A549 (cell line): ENCODE data around the gene FAM3A. TPM values are rescaled to one million over a fixed set of nuclear protein-coding genes. Genes with fewer than 3 reads are reported as not detected.

Source experiments
- ATAC-seq, 2 experiments: fragments of 200-7000 bp in 1 of 2; fragments of >200 bp in 1 of 2; cut with Nextera tagmentation in 1 of 2; cut with Tn5 transposase in 1 of 2; 3 replicates each; pipeline versions ENCODE4 v1.8.0 to v1.9.1; 2018 to 2020; ENCODE audit warnings: mild to moderate bottlenecking in 1 of 2, moderate library complexity in 1 of 2
- CTCF ChIA-PET: fragments of 300-600 bp; sonication (Branson Sonifier 250); formaldehyde crosslinking; extraction: SDS; loops from one replicate; lab custom pipeline; 2021; ENCODE audit warnings: antibody characterized with exemption, inconsistent platforms; lab: Yijun Ruan, JAX
- POLR2A ChIA-PET: fragments of 350-600 bp; formaldehyde crosslinking; extraction: SDS; loops from one replicate; lab custom pipeline; 2021; ENCODE audit warnings: antibody characterized with exemption, inconsistent platforms; lab: Yijun Ruan, JAX
- DNase-seq, 2 experiments: peaks; one replicate each; pipeline versions ENCODE4 v3.0.0 to v3.0.0-alpha.2; 2011 to 2016; ENCODE audit warnings: low read depth in 1 of 2, low spot score in 1 of 2
- FAIRE-seq: peaks from 2 replicates; lab custom pipeline; 2011; peaks lifted over from hg19 to GRCh38; lab: Jason Lieb, UNC
- H3K27ac ChIP-seq, 2 experiments: fragments of >200 bp; sonication (Bioruptor Twin); formaldehyde crosslinking; 3 replicates each; pipeline ENCODE4 v1.5.1; 2016 to 2017
- H3K4me1 ChIP-seq: fragments of >200 bp; sonication (Bioruptor Twin); formaldehyde crosslinking; 3 replicates; pipeline ENCODE4 v1.6.1; 2016
- H3K4me2 ChIP-seq: fragments of >200 bp; sonication (Bioruptor Twin); formaldehyde crosslinking; 3 replicates; pipeline ENCODE4 v1.6.1; 2016
- H3K4me3 ChIP-seq: fragments of >200 bp; sonication (Bioruptor Twin); formaldehyde crosslinking; 3 replicates; pipeline ENCODE4 v1.5.1; 2016
- H3K9me3 ChIP-seq: fragments of >200 bp; sonication (Bioruptor Twin); formaldehyde crosslinking; 3 replicates; pipeline ENCODE4 v1.6.1; 2016
- BHLHE40 ChIP-seq: IDR thresholded peaks from 2 replicates; pipeline ENCODE4 v1.6.1; 2012; ENCODE audit warnings: low read depth, low read length, inconsistent platforms
- CEBPB ChIP-seq, 2 experiments: fragments of >200 bp in 1 of 2; sonication (Bioruptor Twin) in 1 of 2; formaldehyde crosslinking in 1 of 2; IDR thresholded peaks; 2 replicates each; pipeline ENCODE4 v1.6.1; 2012 to 2016
- CHD2 ChIP-seq: fragments of 150-350 bp; IDR thresholded peaks from 2 replicates; pipeline ENCODE4 v1.6.1; 2014; ENCODE audit warnings: low read length; ENCODE audit not compliant: partially characterized antibody
- CHD4 ChIP-seq: fragments of 200-600 bp; sonication (generic); IDR thresholded peaks from 2 replicates; pipeline ENCODE4 v1.6.1; 2016; ENCODE audit warnings: antibody characterized with exemption, mild to moderate bottlenecking, borderline replicate concordance
- EHF ChIP-seq: fragments of 250-450 bp; sonication (Bioruptor Pico); IDR thresholded peaks from 2 replicates; pipeline ENCODE4 v1.5.0; 2020; ENCODE audit warnings: mild to moderate bottlenecking
- EHMT2 ChIP-seq: fragments of 200-600 bp; sonication (generic); IDR thresholded peaks from 2 replicates; pipeline ENCODE4 v1.6.1; 2016; ENCODE audit warnings: antibody characterized with exemption, low read depth, mild to moderate bottlenecking, moderate library complexity
- FOSL2 ChIP-seq, 2 experiments: fragments of 450-650 bp in 1 of 2; fragments of >200 bp in 1 of 2; sonication (Bioruptor Twin) in 1 of 2; formaldehyde crosslinking; IDR thresholded peaks; 2 replicates each; pipeline versions ENCODE4 v1.5.0 to v1.6.1; 2016 to 2020; ENCODE audit warnings: mild to moderate bottlenecking in 1 of 2, moderate library complexity in 1 of 2
- GATA3 ChIP-seq: IDR thresholded peaks from 2 replicates; pipeline ENCODE4 v1.6.1; 2012; ENCODE audit warnings: borderline replicate concordance
- HEYL ChIP-seq: fragments of 250-450 bp; sonication (Bioruptor Pico); IDR thresholded peaks from 2 replicates; pipeline ENCODE4 v1.8.0; 2021; ENCODE audit warnings: mild to moderate bottlenecking, moderate library complexity
- HOXA7 ChIP-seq: fragments of 250-450 bp; sonication (Bioruptor Pico); IDR thresholded peaks from 2 replicates; pipeline ENCODE4 v1.5.0; 2020; ENCODE audit warnings: mild to moderate bottlenecking, moderate library complexity
- HOXB13 ChIP-seq: fragments of 250-450 bp; sonication (Bioruptor Pico); IDR thresholded peaks from 2 replicates; pipeline ENCODE4 v1.5.0; 2020; ENCODE audit warnings: low read depth, mild to moderate bottlenecking, moderate library complexity
- MYC ChIP-seq: IDR thresholded peaks from 2 replicates; pipeline ENCODE4 v1.6.1; 2012; ENCODE audit warnings: mild to moderate bottlenecking, inconsistent platforms, low read length, improper control_type of control experiment, borderline replicate concordance
- NFE2L2 ChIP-seq: fragments of 150-350 bp; conservative IDR thresholded peaks from 2 replicates; pipeline ENCODE4 v1.6.1; 2014; ENCODE audit warnings: low read length
- NPAS2 ChIP-seq: fragments of 250-450 bp; sonication (Bioruptor Pico); IDR thresholded peaks from 2 replicates; pipeline ENCODE4 v1.8.0; 2022; ENCODE audit warnings: mild to moderate bottlenecking, moderate library complexity, borderline replicate concordance
- PBX3 ChIP-seq: IDR thresholded peaks from 2 replicates; pipeline ENCODE4 v1.6.1; 2012
- POLR2A ChIP-seq: IDR thresholded peaks from 2 replicates; pipeline ENCODE4 v1.6.1; 2012; ENCODE audit warnings: mild to moderate bottlenecking, low read length
- POLR2AphosphoS2 ChIP-seq: conservative IDR thresholded peaks from 2 replicates; pipeline ENCODE4 v1.6.1; 2012; ENCODE audit warnings: low read length, improper control_type of control experiment, inconsistent platforms
- RAD21 ChIP-seq, 2 experiments: fragments of >200 bp in 1 of 2; sonication (Bioruptor Twin) in 1 of 2; formaldehyde crosslinking in 1 of 2; IDR thresholded peaks in 1 of 2; conservative IDR thresholded peaks in 1 of 2; 2 replicates in 1 of 2; 3 replicates in 1 of 2; pipeline ENCODE4 v1.6.1; 2012 to 2018; ENCODE audit warnings: inconsistent platforms in 1 of 2
- RCOR1 ChIP-seq: fragments of 150-350 bp; IDR thresholded peaks from 2 replicates; pipeline ENCODE4 v1.6.1; 2014; ENCODE audit warnings: antibody characterized with exemption, low read length, low read depth
- RFX5 ChIP-seq: fragments of 450-650 bp; IDR thresholded peaks from 2 replicates; pipeline ENCODE4 v1.7.1; 2014; ENCODE audit warnings: antibody characterized with exemption, mild to moderate bottlenecking, moderate library complexity
- SREBF2 ChIP-seq: fragments of 450-650 bp; IDR thresholded peaks from 2 replicates; pipeline ENCODE4 v1.6.1; 2014; ENCODE audit warnings: mild to moderate bottlenecking, moderate library complexity
- TFCP2L1 ChIP-seq: fragments of 250-450 bp; sonication (Bioruptor Pico); IDR thresholded peaks from 2 replicates; pipeline ENCODE4 v1.5.0; 2021; ENCODE audit warnings: mild to moderate bottlenecking
- TP53 ChIP-seq: fragments of 250-450 bp; sonication (Bioruptor Pico); IDR thresholded peaks from 2 replicates; pipeline ENCODE4 v1.5.0; 2021; ENCODE audit warnings: mild to moderate bottlenecking, moderate library complexity
- WGBS: methylation state at CpG from one replicate; pipeline ENCODE4 v1.1.6; 2017; ENCODE audit errors: missing lambda C conversion rate; 5-methylcytosine and 5-hydroxymethylcytosine counted together
- polyA plus RNA-seq, 4 experiments: library from polyadenylated mRNA; depleted of rRNA in 3 of 4; stranded (reverse); fragments of >200 nt; fragmentation: RNase III in 1 of 4; extraction: RNeasy Plus Mini Kit Qiagen cat#74134 plus additional on column Dnase treatment in 1 of 4; gene quantifications; 2 replicates in 3 of 4; 3 replicates in 1 of 4; pipeline ENCODE4 v1.2.3, GENCODE V29; 2011 to 2017
- TF ChIP-seq, protein P1 (sequence below): IDR thresholded peaks from 2 replicates; pipeline ENCODE4 v1.6.1; 2012; ENCODE audit warnings: low read depth, borderline replicate concordance
- TF ChIP-seq, protein P2 (sequence below): IDR thresholded peaks from 2 replicates; pipeline ENCODE4 v1.6.1; 2012
- TF ChIP-seq, protein P3 (sequence below): fragments of 250-450 bp; sonication (Bioruptor Pico); IDR thresholded peaks from 2 replicates; pipeline ENCODE4 v1.5.0; 2021; ENCODE audit warnings: mild to moderate bottlenecking, moderate library complexity, borderline replicate concordance
- TF ChIP-seq, protein P4 (sequence below): fragments of >200 bp; sonication (Bioruptor Twin); formaldehyde crosslinking; IDR thresholded peaks from 3 replicates; pipeline ENCODE4 v1.5.1; 2016
- TF ChIP-seq, protein P5 (sequence below): fragments of >200 bp; sonication (Bioruptor Twin); formaldehyde crosslinking; IDR thresholded peaks from 3 replicates; pipeline ENCODE4 v1.6.1; 2016

Gene FAM3A
- polyA plus RNA-seq, 2 of the 4 experiments (the other 2 are of a cell fraction), result 21.7 to 36.7 TPM

GRCh38 chrX:154470914-154471568 lies 45.0 kb downstream of the FAM3A start:
- POLR2A ChIA-PET, result no interaction called here
- FAIRE-seq (no peak), ATAC-seq (no peak), DNase-seq (no peak)
- Histone ChIP-seq H3K4me2 (no peak overlapping the region), H3K9me3 (no peaks in the 10 kb centered on the region), H3K4me1 (no peaks in the 10 kb centered on the region), H3K27ac (no peak overlapping the region), H3K4me3 (no peak overlapping the region)
- TF ChIP-seq FOSL2 (IDR thresholded peaks at IDR 0.05), result no peak
- no peak for TF ChIP-seq FOSL2 (CRISPR knock-in tag; IDR thresholded peaks at IDR 0.05)
- no peak for TF ChIP-seq HEYL (CRISPR knock-in tag)
- no peak for TF ChIP-seq EHMT2
- TF ChIP-seq HOXB13 (CRISPR knock-in tag), result no peak
- TF ChIP-seq SREBF2, result no peak
- no peak for TF ChIP-seq POLR2AphosphoS2
- TF ChIP-seq RFX5, result no peak
- no peak for TF ChIP-seq CEBPB (IDR thresholded peaks at IDR 0.05)
- TF ChIP-seq MYC, result no peak
- TF ChIP-seq, protein P1, sequence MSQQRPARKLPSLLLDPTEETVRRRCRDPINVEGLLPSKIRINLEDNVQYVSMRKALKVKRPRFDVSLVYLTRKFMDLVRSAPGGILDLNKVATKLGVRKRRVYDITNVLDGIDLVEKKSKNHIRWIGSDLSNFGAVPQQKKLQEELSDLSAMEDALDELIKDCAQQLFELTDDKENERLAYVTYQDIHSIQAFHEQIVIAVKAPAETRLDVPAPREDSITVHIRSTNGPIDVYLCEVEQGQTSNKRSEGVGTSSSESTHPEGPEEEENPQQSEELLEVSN, result no peak
- TF ChIP-seq TP53 (CRISPR knock-in tag), result no peak
- TF ChIP-seq, protein P2, sequence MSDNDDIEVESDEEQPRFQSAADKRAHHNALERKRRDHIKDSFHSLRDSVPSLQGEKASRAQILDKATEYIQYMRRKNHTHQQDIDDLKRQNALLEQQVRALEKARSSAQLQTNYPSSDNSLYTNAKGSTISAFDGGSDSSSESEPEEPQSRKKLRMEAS, result no peak
- TF ChIP-seq, protein P3, sequence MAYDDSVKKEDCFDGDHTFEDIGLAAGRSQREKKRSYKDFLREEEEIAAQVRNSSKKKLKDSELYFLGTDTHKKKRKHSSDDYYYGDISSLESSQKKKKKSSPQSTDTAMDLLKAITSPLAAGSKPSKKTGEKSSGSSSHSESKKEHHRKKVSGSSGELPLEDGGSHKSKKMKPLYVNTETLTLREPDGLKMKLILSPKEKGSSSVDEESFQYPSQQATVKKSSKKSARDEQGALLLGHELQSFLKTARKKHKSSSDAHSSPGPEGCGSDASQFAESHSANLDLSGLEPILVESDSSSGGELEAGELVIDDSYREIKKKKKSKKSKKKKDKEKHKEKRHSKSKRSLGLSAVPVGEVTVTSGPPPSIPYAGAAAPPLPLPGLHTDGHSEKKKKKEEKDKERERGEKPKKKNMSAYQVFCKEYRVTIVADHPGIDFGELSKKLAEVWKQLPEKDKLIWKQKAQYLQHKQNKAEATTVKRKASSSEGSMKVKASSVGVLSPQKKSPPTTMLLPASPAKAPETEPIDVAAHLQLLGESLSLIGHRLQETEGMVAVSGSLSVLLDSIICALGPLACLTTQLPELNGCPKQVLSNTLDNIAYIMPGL (CRISPR knock-in tag), result no peak
- no peak for TF ChIP-seq PBX3
- no peak for TF ChIP-seq TFCP2L1 (CRISPR knock-in tag)
- no peak for TF ChIP-seq CHD4
- TF ChIP-seq NFE2L2, result no peak
- no peak for TF ChIP-seq NPAS2 (CRISPR knock-in tag)
- TF ChIP-seq, protein P4, sequence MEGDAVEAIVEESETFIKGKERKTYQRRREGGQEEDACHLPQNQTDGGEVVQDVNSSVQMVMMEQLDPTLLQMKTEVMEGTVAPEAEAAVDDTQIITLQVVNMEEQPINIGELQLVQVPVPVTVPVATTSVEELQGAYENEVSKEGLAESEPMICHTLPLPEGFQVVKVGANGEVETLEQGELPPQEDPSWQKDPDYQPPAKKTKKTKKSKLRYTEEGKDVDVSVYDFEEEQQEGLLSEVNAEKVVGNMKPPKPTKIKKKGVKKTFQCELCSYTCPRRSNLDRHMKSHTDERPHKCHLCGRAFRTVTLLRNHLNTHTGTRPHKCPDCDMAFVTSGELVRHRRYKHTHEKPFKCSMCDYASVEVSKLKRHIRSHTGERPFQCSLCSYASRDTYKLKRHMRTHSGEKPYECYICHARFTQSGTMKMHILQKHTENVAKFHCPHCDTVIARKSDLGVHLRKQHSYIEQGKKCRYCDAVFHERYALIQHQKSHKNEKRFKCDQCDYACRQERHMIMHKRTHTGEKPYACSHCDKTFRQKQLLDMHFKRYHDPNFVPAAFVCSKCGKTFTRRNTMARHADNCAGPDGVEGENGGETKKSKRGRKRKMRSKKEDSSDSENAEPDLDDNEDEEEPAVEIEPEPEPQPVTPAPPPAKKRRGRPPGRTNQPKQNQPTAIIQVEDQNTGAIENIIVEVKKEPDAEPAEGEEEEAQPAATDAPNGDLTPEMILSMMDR, result no peak
- WGBS, result 92% methylated on average over 12 of the region's 23 CpGs
- CTCF ChIA-PET, result interaction anchor here (1.0 kb wide), 1 partner anchor 19 kb away, joined by 4 read pairs; no protein-coding TSS in a partner anchor

- H3K4me3 ChIP-seq, result no peak overlapping the region
- FAIRE-seq (no peak), ATAC-seq (no peak), DNase-seq (no peak)
- POLR2A ChIA-PET, result no interaction called here
- H3K27ac ChIP-seq, result no peak overlapping the region
- CTCF ChIA-PET, result interaction anchor here (1.0 kb wide), 1 partner anchor 18 kb away, joined by 4 read pairs; no protein-coding TSS in a partner anchor
- no peaks in the 10 kb centered on the region for H3K9me3 ChIP-seq
- H3K4me2 ChIP-seq, result no peak overlapping the region
- TF ChIP-seq HOXA7 (no peak), CHD2 (no peak), BHLHE40 (no peak), CHD4 (no peak), POLR2A (no peak), MYC (no peak), GATA3 (no peak), RAD21 (conservative IDR thresholded peaks at IDR 0.05 in 1 of 2, IDR thresholded peaks at IDR 0.05 in 1 of 2) (no peak), EHF (CRISPR knock-in tag) (no peak), RCOR1 (no peak)
- TF ChIP-seq, protein P5, sequence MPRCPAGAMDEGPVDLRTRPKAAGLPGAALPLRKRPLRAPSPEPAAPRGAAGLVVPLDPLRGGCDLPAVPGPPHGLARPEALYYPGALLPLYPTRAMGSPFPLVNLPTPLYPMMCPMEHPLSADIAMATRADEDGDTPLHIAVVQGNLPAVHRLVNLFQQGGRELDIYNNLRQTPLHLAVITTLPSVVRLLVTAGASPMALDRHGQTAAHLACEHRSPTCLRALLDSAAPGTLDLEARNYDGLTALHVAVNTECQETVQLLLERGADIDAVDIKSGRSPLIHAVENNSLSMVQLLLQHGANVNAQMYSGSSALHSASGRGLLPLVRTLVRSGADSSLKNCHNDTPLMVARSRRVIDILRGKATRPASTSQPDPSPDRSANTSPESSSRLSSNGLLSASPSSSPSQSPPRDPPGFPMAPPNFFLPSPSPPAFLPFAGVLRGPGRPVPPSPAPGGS, result no peak
- H3K4me1 ChIP-seq, result no peaks in the 10 kb centered on the region
- WGBS, result 100% methylated on average over 1 of the region's 14 CpGs
These were observed 45.6 kb downstream of the FAM3A start for GRCh38 chrX:154470434-154470833.
